Muscle layer of colon (tissue), 2 donors: ENCODE results near the gene XXYLT1.

Source experiments
- H3K27ac ChIP-seq: one replicate; pipeline ENCODE4 v1.7.0; 2013; ENCODE audit warnings: low read depth, mild to moderate bottlenecking, low read length, moderate library complexity
- H3K27me3 ChIP-seq, 2 donors: one replicate each; pipeline ENCODE4 v1.7.0; 2013; ENCODE audit warnings: low read length in 2 of 2, mild to moderate bottlenecking in 2 of 2; ENCODE audit not compliant: insufficient read depth in 2 of 2, control insufficient read depth in 1 of 2
- H3K36me3 ChIP-seq: one replicate; pipeline ENCODE4 v1.7.0; 2013; ENCODE audit warnings: mild to moderate bottlenecking, low read length; ENCODE audit not compliant: insufficient read depth
- H3K4me1 ChIP-seq: one replicate; pipeline ENCODE4 v1.7.0; 2013; ENCODE audit warnings: mild to moderate bottlenecking, low read length; ENCODE audit not compliant: insufficient read depth
- H3K4me3 ChIP-seq, 2 donors: one replicate each; pipeline ENCODE4 v1.7.0; 2013; ENCODE audit warnings: low read length in 2 of 2, low read depth in 1 of 2, mild to moderate bottlenecking in 1 of 2, moderate library complexity in 1 of 2
- H3K9ac ChIP-seq: one replicate; pipeline ENCODE4 v1.7.0; 2013; ENCODE audit warnings: low read length
- H3K9me3 ChIP-seq: one replicate; pipeline ENCODE4 v1.7.0; 2013; ENCODE audit warnings: mild to moderate bottlenecking, low read length
- donor health status: abdominal sarcoma.
- donor health status: Adenocarcinoma of cecum.

The XXYLT1 gene

DNA sequence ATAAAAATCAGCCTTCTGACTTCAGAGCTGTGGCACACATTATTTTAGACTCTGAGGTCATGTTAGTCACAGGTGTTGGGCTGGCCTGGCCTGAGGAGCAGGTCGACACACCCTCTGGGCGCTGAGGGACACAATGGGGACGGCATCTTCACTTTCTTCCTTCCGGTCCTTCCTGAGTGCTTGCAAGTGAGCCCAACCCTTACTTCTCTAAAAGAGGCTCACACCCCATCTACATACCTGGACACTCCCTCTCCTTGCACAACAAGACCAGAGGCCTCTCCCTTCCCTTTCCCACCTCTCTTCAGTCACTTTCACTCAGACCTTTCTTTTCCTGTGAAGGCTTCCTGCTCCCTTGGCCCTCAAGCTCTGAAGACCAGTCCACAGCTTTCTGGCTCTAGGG lies 85.4 kb downstream of the XXYLT1 start:
- Histone ChIP-seq H3K27me3 (no peaks in the 10 kb centered on the region), H3K9ac (no peak overlapping the region), H3K4me3 (no peak overlapping the region), H3K9me3 (no peaks in the 10 kb centered on the region), H3K36me3 (no peaks in the 10 kb centered on the region), H3K27ac (no peak overlapping the region), H3K4me1 (peaks cover 69% of the 10 kb centered on the region)

DNA sequence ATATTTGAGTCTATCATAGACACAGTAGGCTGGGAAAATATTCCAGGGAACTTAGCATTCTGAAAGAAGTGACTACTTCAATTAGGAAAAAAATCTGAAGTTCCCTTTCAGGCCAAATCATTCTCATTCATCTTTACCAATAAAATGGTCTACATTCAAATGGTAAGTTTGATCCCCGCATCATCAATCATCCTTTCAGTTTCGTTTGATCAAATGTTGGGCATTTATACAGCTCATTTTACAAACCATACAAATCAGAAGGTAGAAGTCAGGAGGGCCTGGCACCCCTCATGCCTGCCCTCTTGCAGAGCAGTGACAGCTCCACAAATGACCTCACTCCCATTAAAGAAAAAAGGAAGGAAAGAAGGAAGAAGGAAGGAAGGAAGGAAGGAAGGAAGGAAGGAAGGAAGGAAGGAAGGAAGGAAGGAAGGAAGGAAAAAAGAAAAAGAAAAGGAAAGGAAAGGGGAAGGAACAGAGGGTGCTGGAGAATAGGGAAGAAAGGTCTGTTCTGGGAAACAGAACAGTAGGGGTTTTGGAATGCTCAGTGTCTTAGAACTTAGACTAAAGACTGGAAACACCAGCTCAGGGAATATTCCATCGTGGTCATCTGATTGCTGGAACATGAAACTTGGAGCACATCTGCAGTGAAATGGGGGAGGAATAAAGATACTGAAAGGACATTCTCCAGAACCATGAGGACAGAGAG lies 86.1 kb downstream of the XXYLT1 start:
- Histone ChIP-seq H3K9ac (no peak overlapping the region), H3K36me3 (no peaks in the 10 kb centered on the region), H3K4me3 (no peak overlapping the region), H3K4me1 (peaks cover 74% of the 10 kb centered on the region), H3K27me3 (no peaks in the 10 kb centered on the region), H3K27ac (peak overlapping the region; percentile 50), H3K9me3 (no peaks in the 10 kb centered on the region)

DNA sequence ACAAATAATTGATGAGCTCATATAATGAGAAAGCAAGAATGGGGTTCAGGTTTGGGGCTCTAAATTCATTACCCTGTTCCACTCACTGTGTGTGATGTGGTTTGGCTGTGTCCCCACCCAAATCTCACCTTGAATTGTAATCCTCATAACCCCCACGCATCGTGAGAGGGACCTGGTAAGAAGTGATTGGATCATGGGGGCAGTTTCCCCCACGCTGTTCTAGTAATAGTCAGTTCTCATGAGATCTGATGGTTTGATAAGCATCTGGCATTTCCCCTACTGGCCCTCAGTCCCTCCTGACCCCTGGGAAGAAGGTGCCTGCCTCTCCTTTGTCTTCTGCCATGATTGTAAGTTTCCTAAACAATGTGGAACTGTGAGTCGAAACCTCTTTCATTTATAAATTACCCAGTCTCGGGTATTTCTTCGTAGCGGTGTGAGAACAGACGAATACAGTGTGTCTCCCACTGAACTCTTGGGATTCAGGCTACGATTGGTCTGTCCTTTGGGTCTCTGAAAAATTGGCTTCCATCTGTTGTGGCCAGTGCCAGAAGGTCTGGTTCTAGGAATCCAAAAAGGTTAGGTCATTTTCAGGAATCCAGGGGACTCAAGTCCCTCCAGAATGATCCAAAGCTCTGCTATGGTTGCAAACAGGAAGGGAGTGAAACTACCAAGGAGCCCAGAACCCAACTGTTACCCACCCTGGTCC lies 87.7 kb downstream of the XXYLT1 start:
- H3K36me3 ChIP-seq, result no peaks in the 10 kb centered on the region
- H3K4me3 ChIP-seq, result no peak overlapping the region
- peak overlapping the region; percentile 66 for H3K27ac ChIP-seq
- H3K27me3 ChIP-seq, result no peaks in the 10 kb centered on the region
- H3K4me1 ChIP-seq, result peaks cover 83% of the 10 kb centered on the region
- H3K9ac ChIP-seq, result no peak overlapping the region
- H3K9me3 ChIP-seq, result no peaks in the 10 kb centered on the region

DNA sequence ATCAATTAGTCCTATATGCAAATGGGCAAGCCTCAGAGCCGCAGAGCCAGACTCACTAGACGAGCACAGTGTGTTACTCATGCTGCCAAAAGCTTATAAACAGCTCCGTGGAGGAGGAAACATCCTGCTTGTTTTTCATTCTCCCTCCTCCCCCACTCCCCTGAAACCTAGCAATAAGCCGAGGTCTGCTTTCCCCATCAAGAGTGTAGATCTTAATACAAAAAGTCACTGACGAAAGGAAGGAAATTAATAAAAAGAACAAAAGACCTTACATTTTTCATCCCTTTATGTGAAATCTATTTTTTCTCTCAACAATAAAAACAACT lies 88.5 kb downstream of the XXYLT1 start:
- no peaks in the 10 kb centered on the region for H3K9me3 ChIP-seq
- no peaks in the 10 kb centered on the region for H3K36me3 ChIP-seq
- H3K4me3 ChIP-seq, result peak overlapping the region in 1 of 2 donors; percentile 14
- no peaks in the 10 kb centered on the region for H3K27me3 ChIP-seq
- H3K9ac ChIP-seq, result no peak overlapping the region
- H3K27ac ChIP-seq, result peak overlapping the region; percentile 66
- peaks cover 75% of the 10 kb centered on the region for H3K4me1 ChIP-seq

DNA sequence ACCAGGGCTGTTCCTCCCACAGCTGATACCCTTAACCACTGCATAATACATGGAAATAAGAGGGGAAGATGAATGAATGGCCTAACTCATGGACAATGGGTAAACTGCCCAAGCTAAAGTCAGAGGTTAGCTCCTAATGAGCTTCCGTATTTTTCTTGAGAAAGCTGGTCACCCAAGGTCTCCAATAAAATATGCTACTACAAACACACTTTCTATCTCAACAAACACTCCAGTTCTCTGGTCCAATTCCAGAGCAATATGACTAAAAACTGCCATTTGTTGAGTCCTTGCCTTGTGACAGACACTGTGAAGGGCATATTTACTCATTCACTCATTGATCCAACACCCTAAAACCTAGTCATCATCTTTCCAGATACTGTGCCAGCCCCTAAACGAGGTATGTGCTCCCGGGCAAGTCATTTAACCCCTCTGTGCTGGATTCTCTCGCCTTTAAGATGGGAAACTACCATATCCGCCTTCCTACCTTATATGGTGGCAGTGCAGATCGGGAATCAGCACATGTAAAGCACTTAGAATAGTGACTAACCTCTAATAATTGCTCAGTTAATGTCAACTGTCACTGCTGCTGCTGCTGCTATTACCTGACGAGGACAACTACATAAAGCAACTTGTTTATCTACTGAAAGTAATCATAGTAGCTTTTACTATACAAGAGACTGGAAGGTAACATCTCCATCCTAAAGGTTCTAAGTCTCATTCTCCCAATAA lies 89.1 kb downstream of the XXYLT1 start:
- H3K4me1 ChIP-seq, result peaks cover 72% of the 10 kb centered on the region

DNA sequence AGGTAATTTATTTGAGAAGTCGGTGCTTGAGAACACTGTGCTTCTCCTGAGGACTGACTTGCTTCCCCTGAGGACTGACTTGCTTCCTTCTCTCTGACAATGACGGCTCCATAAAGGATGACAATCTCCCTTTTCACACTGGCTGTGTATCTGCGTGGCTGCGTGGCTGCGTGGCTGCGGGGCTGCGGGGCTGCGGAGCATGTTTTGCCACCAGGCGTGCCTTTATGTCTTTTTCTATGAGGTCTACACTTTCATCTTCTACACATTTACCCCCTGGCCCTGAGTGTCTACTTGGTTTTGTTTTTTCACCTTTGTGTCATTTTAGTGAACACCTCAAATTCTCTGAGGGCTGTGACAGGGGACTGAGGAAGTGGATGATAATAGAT lies 89.9 kb downstream of the XXYLT1 start:
- Histone ChIP-seq H3K36me3 (no peaks in the 10 kb centered on the region), H3K4me3 (no peak overlapping the region), H3K27me3 (no peaks in the 10 kb centered on the region), H3K4me1 (peaks cover 66% of the 10 kb centered on the region), H3K27ac (no peak overlapping the region), H3K9me3 (no peaks in the 10 kb centered on the region), H3K9ac (no peak overlapping the region)

More for the DNA sequence above, 89.1 kb downstream of the XXYLT1 start:
- Histone ChIP-seq H3K36me3 (no peaks in the 10 kb centered on the region), H3K9me3 (no peaks in the 10 kb centered on the region), H3K4me3 (peak overlapping the region in 1 of 2 donors; percentile 1), H3K27ac (peak overlapping the region; percentile 66), H3K27me3 (no peaks in the 10 kb centered on the region), H3K9ac (no peak overlapping the region)

DNA sequence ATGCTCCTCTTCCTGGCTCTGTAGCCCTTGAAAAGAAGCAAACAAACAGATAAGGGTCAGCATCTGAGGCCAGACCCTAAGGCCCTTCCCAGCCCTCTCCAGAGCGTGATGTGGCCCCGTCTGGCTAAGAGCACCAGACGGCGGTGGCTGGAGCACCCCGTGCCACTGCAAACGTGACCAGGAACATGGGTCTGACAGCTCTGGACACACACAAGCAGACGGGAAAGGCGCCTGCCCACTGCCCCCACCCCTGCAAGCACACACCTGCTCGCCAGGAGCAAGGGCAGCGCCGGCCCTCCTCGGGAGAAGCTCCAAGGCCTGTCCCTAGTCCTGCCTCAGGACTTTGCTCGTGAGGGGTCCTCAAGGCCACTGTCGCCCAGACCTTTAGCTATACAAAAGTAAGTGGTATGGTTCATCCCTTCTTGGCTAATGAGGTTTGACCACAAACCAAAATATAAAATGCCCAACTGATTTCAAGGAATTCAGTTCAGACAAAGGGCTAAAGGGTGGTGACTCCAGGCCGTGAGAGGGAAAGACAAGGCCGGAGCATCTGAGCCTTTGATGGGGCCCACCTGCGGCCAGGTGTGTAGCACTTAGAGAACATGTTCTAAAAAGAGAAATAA lies 90.4 kb downstream of the XXYLT1 start:
- Histone ChIP-seq H3K9me3 (no peaks in the 10 kb centered on the region), H3K36me3 (no peaks in the 10 kb centered on the region), H3K4me3 (no peak overlapping the region), H3K9ac (no peak overlapping the region), H3K4me1 (peaks cover 63% of the 10 kb centered on the region), H3K27me3 (no peaks in the 10 kb centered on the region), H3K27ac (no peak overlapping the region)

DNA sequence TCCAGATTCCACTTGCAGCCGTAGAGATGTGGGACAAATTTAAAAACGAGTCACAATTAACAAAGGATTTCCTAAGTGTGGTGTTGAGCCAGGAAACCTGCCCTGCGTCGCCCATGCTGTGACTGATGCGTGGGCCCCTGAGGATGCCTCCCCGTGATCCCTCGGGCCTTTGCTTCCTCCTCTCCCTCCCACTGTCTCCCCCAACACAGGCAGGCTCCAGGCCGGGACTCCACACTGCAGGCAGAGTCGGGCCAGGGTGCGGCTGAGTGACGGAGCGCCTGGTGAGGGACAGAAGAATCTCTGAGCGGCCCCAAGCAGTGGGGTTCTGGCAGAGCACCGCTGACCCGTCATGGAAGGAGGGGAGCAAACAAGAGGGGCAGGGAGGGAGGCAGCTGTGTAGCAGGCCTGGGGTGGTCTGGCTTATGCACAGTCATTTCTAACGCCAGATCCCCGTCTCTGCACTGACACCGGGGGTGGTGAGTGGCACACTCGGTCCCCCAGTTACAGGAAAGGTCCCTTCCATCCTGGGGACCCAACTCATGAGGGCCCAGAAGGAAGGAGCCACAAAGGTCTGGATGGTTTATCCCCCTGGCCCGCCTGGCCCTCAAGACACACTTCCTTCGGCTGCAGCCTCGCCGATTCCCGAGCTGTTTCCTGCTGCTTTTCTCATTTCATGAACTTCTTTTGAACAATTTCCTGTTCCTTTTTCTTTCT lies 91.0 kb downstream of the XXYLT1 start:
- Histone ChIP-seq H3K4me3 (no peak overlapping the region), H3K36me3 (peaks cover 6% of the 10 kb centered on the region), H3K9ac (no peak overlapping the region), H3K27ac (peak overlapping the region; percentile 60), H3K27me3 (no peaks in the 10 kb centered on the region), H3K9me3 (no peaks in the 10 kb centered on the region), H3K4me1 (peaks cover 57% of the 10 kb centered on the region)

DNA sequence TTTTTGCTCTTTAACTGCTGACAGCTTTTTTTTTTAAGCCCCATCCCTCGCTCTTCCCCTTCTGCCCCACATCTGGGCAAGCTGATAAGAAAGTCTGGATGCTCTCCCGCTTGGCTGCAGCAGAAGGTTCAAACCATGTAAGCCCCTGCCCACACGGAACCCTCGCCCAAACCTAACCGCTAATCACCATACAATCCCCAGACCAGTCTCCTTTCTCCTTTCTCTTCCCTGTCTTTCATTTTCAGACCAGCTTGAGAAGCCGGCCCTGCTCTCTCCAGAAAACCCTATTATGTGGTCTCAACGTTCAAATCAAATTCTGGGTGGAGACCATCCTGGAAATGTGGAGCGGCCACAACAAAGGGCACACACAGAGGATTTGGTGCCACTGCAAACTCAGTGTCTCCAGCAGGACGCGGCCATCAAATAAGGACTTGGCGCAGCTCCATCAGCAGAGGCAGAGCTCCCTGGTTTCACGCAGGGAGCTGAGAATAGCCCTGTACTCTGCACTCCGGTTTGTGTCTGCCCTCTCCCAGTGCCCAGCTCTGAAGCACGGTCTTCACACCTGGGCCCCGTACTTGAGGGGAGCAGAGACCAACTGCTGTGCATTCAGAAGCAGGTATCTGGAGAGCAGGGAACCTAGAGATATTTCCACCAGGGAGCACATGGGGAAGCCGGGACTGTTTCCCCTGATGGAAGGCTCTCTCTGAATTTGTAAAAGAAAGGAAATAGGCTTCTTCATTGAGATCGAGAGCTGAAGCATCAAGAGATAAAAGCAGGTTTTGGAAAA lies 92.6 kb downstream of the XXYLT1 start:
- Histone ChIP-seq H3K4me1 (peaks cover 41% of the 10 kb centered on the region), H3K27ac (no peak overlapping the region), H3K4me3 (peak overlapping the region in 1 of 2 donors; percentile 17), H3K9ac (no peak overlapping the region), H3K27me3 (no peaks in the 10 kb centered on the region), H3K36me3 (peaks cover 7% of the 10 kb centered on the region), H3K9me3 (no peaks in the 10 kb centered on the region)

DNA sequence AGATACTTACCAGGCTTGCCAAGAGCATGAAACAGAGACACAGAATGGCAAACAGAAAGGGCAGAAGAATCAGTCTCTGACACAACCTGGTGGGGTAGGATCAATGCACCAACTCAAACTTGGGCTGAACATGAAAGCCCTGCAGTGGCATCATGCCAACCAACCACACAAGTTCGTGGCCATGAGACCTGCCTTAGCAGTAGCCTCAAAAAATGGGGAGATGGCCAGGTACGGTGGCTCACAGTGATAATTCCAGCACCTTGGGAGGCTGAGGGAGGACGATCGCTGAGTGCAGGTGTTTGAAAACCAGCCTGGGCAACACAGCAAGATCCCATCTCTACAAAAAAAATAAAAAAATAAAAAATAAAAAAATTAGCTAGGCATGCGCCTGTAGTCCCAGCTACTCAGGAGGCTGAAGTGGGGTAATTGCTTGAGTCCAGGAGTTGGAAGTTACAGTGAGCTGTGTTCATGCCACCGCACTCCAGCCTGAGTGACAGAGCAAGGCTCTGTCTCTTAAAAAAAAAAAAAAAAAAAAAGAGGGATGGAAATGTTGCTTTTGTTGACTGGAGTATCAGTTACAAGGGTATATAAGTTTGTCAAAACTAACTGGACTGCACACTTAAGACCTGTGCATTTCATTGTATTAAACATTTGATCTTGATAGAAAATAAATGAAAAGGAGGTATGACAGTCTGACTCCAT lies 93.4 kb downstream of the XXYLT1 start:
- Histone ChIP-seq H3K4me1 (peaks cover 36% of the 10 kb centered on the region), H3K9me3 (no peaks in the 10 kb centered on the region), H3K27ac (no peak overlapping the region), H3K9ac (no peak overlapping the region), H3K4me3 (no peak overlapping the region), H3K27me3 (no peaks in the 10 kb centered on the region), H3K36me3 (peaks cover 7% of the 10 kb centered on the region)
